Islet of Langerhans (tissue), 1 donor: ENCODE results near the gene UGT3A2.
A peak's percentile ranks its signal among the peaks of the same experiment; 100 is the strongest.

ENCODE experiments used
- FAIRE-seq: peaks from one replicate; lab custom pipeline; 2011; peaks lifted over from hg19 to GRCh38; lab: Jason Lieb, UNC

Gene UGT3A2, protein sequence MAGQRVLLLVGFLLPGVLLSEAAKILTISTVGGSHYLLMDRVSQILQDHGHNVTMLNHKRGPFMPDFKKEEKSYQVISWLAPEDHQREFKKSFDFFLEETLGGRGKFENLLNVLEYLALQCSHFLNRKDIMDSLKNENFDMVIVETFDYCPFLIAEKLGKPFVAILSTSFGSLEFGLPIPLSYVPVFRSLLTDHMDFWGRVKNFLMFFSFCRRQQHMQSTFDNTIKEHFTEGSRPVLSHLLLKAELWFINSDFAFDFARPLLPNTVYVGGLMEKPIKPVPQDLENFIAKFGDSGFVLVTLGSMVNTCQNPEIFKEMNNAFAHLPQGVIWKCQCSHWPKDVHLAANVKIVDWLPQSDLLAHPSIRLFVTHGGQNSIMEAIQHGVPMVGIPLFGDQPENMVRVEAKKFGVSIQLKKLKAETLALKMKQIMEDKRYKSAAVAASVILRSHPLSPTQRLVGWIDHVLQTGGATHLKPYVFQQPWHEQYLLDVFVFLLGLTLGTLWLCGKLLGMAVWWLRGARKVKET

DNA sequence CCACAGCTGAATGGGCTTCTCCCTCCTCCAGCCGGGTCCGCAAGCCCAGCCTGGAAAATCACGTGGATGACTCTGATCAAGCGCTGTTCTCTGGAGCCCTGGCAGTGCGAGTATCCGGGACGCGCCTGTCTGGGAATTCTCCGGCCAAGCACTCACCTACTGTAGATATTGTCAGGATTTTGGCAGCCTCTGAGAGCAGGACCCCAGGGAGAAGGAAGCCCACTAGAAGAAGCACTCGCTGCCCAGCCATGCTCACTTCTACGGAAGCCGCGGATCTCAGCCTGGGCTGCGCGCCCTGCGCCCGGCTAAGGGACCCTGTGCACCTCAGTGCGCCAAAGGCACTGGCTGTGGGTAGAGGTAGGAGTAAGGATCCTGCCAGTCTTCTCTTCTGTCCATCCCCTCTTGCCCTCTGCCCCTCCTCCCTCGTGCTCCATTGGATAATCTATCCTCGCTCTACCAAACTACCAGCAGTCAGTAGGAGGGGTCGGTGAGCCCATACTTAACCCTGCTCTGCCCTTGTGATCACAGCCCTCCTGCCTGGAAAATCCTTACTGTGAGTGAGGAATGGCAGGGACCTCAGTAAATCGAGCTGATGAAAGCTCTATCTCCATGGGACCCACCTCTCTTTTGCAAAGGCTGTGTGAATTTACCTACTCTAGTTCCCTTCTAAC lies at the start of gene UGT3A2:
TSS of gene UGT3A2 (minus strand) at position 343 of the 671 bp plus-strand sequence. CDS start at position 250, 93 bp downstream.
- no peak for FAIRE-seq

DNA sequence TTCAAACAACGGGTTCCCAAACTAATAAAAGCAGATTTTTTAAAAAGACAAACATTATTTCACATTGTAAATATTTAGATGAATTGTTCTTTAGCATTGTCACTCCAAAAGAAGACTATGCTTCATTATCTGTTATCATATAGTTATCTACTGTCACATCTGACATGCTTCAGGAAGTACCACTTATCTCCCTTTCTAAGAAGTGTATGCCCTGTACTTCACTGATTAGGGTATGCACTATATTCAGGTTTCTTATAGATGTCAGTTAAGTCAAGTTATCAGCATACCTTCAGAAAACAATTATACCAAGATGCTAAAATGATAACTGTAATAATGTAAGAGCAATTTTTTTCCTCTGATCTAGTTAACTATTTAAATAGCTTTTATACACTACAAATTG lies 44.6 kb upstream of the UGT3A2 start:
- FAIRE-seq, result no peak

DNA sequence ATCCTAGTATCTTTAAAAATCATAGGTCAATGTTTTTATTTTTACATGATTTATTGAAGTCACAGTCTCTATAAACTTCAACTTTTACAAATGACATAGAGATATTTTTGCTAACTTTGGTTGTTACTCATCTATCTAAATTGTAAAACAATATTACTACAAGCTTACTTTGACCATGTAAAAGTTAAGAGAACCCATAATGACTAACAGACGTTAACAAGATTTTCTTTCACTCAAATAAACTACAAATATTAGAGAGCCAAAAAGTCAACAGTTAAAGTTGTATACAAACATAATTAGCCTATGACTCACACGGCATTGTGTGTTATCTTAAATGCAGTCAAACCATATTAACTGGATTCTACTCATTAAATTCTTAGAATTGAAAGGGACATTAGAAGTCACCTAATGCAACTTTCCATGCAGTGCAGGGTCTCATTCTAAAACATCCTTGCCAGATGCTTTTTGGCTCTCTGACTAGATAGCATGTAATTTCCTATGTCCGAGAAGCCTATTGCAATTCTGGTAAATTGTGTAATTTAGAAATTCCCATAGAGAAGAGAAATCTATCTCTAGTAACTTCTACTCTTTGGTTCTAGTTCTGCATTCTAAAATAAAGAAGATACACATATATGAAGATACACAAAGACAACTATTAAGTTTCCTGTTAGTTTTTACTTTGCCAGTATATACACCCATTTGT lies 42.2 kb upstream of the UGT3A2 start:
- no peak for FAIRE-seq

DNA sequence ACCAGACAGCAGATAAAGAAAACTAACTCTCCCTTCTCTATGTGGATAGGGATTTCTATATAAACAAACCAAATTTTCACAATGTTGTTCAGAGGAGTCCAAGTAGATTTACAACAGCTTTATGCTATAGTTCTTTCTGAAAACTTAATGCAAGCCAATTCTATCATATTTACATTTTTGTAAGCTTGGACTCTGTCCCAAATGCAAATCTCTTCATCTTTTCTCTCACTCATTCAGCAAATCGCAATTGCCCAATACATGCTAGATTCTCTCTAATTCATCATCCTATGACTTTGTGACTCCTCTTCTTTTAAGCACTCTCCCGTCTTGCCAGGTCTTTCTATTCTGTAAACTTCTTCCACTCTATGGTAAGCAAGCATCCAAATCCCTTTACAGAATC lies 39.1 kb upstream of the UGT3A2 start:
- FAIRE-seq, result no peak

DNA sequence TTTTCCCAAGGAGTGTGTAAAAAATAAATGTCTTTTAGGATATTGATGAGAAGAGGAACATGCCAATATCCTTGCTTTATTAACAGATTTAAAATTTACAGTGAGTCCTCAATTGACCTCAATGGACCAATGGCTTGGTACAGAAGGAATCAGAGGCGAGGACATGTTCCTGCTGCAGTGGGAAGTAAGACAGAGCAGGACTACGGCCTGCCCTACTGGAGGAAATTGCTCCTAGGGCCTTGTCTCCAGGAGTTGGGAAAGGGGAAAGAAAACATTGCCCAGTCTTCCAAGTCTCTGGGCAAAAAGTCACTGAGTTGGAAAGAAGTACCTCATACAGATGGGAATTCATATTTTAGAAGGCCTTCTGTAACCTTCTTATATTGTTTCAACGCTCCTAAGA lies 33.1 kb upstream of the UGT3A2 start:
- no peak for FAIRE-seq

DNA sequence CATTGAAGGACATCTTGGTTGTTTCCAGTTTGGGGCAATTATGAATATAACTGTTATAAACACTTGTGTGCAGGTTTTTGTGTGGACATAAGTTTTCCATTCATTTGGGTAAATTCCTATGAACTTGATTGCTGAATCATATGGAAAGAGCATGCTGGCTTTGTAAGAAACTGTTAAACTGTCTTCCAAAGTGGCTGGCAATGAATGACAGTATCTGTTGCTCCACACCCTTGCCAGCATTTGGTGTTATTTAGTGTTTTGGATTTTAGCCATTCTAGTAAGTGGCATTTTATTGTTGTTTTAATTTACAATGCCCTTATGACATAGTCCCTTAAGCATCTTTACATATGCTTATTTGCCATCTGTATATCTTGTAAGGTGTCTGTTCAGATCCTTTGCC lies 29.8 kb upstream of the UGT3A2 start:
- no peak for FAIRE-seq

DNA sequence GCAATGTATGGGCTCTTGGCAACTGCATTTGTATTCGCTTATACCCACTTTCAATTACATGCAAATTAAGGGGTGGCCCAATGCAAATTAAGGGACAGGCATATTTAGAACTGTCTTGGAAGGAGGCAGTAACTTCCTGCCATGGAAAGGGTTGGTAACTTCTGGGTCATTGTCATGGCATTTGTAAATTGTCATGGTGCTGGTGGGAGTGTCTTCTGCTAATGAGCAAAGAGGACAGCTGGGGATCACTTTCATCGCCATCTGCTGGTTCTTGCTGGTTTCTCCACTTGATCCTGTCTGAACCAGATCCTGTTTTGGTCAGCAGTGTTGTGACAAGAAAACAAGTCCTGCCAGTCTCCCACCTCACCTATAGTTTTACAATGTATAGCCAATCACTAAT lies 23.3 kb upstream of the UGT3A2 start:
- FAIRE-seq, result no peak

DNA sequence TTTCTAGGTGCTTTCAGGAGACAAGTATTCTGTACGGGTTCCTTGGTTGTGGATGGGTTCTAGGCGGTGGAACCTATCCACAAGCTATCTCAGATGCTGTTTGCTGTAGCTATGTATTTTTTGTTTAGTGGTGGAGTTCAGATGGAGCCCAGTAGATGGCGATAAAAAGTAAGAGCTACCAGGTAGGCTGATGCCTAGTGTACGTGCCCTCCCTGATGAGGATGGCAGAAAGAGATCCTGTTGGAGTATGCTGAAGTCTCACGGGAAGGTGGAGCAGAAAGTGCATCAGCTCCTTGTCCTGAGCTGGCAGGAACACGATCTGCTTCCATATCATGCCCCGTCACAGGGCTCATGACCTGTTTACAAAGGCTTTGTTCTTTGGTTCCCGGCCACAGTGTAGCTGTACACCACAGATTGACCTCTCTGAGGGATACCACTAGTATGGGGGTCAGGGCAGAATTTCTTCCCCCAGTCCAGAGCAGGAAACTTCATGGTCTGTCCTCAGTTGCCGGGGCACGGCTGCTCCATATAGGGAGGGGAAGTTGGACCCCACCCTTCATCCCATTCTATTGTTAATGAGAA lies 12.6 kb upstream of the UGT3A2 start:
- FAIRE-seq, result peak; percentile 75

DNA sequence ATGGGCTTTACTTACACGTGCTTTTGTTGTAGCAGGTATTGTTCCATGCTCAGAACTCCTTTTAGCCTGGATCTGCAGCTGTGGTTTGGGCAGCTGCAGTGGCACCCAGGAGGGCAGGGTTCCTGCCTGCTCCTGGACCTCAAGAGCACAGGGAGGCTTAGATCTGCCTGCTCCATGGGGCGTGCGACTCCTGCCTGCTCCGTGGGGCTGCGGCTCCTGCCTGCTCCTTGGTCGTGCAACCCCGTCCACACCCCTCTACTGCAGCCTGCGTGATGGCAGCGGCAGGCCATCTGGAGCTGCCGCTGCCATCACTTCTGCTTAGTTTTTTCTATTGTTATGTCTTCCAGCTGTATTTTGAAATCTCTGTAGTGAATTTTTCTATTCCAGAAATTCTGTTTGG lies 11.7 kb upstream of the UGT3A2 start:
- no peak for FAIRE-seq

DNA sequence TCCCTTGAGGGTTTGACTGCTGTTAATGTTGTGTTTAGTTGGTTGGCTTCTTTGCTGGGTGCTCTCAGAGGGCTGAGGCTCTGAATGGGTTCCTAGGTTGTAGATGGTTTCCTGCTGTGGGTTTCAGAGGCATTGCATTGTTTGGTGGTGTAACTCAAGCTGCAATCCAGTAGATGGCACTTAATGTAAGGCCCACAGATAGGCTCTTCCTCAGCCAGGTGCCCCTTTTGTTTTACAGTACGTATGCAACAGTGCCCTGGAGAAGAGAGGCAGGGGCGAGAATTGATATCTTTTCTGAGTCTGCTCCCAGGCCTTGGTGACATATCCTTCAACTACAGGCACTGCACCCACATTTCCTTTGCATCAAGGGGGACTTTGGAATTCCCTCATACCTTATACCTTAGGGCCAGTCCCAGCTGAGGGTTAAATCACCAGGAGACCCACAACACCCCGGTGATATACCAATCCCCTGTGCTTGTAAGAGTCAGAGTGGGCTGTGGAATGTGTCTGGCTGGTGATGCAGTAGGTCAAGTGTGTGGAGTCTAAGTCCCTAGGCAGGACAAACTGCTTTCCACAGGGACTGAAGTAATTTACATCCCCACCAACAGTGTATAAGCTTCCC lies 7.0 kb upstream of the UGT3A2 start:
- FAIRE-seq, result no peak

DNA sequence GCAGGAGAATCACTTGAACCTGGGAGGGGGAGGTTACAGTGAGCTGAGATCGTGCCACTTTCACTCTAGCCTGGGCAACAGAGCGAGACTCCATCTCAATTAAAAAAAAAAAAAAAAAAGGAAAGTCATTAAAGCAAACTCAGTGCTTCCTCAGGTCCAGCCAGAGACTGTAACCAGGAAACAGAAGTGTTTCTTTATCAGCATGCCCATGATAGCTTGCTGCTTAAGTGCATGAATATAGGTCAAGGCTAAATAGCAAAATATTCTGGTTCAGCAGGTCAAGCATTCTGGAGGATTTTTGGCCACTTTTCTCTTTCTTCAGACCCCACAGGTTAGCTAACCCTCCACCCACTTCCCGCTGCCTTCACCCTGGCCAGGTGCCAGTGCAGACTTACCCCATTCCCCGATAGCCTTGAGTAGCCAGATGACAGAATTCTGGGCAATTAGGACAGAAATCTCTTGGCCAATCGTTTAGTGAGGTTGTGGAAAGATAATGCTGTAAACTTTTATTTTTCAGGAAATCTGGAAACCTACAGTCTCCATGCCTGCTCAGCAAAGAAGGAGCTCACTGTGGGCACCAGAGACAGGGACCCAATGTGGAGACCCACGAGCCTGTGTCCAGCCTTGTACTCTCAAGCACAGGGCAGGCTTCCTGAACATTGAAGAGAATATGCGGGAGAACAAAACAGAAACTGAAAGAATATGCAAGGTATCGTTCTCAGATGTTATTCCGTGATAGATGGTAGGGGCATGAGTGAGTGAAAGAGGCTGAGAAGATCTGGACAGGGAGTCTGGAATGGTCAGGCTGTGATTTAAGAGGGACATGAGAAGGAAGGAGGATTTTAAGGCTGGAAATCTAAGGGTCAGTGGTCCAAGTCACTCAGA lies 4.2 kb upstream of the UGT3A2 start:
- no peak for FAIRE-seq

DNA sequence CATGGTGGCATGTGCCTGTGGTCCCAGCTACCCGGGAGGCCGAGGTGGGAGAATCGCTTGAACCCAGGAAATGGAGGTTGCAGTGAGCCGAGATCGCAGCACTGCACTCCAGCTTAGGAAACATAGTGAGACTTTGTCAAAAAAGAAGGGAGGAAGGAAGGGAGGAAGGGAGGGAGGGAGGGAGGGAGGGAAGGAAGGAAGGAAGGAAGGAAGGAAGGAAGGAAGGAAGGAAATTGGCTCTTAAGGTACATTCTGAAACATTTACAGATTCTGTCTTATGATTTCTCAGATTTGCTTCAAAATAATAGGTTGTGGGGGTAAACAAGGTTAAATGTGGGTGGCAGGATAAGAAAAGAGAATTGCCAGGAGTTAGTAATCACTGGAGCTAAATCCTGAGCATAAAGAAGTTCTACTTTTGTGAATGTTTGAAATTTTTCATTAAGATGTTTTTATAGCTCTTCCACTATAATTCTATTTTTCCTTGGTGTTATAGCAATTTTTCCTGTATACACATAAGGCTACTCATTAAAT lies 2.1 kb upstream of the UGT3A2 start:
- FAIRE-seq, result no peak

DNA sequence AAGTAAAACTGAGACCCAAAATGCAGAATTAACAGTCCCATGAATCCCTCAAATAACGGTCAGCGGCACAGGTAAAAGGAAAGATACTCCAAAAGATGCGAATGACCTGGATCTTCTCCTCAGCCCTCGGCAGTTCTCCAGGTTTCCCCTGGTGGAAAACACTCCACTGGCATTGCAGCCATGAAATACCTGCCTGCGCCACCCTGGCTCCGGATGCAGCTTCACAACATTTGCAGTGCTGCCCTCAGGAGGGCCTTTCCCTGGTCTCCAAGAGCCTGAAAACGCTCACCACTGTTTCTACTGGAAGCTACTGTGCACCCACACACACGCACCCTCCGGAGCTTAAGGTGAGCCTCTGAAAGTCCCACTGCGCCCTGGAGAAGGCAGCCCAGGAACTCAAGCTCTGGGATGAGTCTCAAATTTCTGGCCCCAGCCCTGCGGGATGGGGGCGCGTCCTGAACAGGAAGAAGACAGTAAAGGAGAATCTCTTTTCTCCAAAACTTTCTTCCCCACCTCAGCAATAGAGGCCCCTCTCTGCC lies 612 bp downstream of the UGT3A2 start:
- no peak for FAIRE-seq

DNA sequence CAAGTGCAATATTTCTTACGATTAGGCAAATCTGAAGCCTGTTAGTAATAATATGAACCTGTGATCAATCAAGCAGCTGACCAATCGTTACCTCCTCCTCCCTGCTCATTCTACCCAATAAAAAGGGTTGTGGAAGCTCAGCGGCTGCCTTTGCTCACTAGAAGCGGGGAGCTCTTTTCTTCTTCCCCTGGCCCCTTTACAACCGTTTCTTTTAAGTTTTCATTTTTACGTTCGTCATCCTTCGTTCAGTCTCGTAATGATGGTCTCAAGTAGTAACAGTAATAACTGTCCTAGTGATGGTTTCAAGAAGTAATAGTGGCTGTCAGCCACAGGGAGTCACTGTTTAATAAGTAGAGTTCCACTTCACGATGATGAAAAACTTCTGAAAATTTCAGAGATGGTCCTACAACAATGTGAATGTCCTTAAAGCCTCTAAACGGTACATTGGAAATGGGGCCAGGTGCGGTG lies 6.2 kb downstream of the UGT3A2 start:
- FAIRE-seq, result no peak

DNA sequence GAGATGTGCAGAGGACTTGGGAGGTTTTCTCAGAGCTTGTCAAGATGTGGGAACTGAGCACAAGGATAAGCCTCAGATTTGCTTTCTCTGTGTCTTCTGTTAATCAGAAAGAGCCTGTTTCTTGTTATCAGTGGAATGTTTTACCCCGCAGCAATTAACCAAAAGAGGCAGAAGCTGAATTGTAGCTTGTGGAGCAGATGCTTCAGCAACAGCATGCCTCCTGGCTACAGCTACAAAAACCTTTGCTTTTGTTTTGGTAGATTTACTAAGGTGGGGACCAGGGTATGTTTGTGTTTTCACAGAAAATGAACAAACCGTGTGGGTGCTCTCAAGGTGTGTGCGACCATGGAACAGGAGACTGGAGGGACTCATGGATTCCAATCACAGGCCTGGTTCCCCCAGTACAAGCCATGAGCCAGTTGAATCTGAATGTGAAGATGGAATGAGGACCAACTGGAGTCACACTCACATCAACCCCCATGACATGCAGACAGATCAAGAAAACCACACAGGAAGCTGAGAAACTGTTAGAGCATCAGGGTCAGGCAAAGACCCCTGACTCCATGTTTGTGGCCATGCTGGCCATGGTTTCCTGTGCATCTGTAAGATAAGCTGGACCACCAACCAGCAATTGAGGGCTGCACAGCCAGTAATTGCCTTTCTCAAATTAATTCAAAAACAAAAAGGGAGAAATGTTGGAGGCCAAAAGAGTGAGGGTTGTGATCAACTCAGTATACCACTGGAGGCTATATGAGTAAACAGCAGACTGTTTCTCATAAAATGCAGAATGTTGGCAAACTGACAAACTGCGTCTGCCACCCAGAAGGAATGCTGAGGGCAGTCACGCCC lies 6.9 kb downstream of the UGT3A2 start:
- no peak for FAIRE-seq

DNA sequence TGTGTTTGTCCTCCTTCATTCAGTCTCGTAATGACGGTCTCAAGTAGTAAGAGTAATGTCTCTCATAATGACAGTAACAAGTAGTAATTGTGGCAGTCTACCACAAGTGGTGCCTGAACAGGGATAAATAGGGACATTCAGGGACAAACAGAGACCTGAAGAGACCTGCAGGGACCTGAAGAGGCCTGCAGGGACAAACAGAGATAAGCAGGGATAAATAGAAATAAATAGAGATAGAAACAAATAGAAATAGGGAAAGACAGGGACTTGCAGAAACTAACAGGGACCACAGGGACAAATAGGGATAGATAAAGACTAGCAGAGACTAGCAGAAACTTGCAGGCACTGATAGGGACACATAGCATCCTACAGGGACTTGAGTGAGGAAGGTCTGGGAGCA lies 7.9 kb downstream of the UGT3A2 start:
- no peak for FAIRE-seq

DNA sequence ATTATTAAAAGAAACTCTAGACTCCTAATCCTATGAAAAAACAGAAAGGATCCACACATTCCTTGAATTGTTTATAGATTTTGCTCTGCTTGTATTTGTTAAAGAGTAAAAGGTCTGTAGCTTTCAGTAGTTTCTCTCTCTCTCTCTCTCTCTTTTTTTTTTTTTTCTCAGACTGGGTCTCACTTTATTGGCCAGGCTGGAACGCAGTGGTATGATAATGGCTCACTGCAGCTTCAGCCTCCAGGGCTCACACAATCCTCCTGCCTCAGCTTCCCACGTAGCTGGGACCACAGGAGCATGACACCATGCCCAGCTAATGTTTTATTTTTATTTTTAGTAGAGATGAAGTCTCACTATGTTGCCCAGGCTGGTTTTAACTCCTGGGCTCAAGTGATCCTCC lies 9.3 kb downstream of the UGT3A2 start:
- FAIRE-seq, result no peak

DNA sequence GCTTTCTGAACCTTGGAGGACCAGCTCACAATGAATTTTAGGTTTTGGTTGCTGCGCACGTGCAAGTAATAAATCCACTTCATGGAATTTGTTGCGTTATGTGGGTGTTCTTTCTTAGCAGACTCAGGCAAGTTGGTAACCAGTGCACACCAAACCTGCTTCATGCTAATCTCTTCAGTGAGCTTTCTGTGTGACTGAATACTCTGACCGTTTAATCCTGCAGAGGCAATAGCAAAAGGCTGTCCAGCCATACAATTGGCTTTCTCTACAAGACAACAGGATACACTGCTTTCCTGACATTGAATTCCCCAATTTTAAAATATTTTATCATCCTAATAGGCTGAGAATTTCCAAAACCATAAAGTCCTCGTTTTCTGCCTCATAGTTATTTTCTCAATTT lies 10.3 kb downstream of the UGT3A2 start:
- no peak for FAIRE-seq

DNA sequence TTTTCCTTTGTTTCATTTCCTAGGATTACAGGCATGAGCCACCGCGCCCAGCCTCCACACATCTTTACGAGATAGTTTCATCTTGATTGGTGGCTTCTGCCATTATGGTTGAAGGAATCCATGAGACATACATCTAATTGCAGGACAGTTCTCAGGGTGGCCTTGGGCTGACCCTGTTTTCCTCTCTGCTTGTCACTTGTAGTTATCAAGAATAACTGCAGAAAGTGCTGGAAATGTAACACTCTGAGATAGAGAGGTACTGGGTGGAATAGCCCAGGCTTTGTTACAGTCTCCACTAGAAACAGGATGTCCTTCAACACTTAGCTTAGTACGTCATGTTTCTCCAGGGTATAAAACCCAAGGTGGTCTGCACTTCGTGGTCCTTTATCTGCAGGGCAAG lies 10.7 kb downstream of the UGT3A2 start:
- FAIRE-seq, result no peak

DNA sequence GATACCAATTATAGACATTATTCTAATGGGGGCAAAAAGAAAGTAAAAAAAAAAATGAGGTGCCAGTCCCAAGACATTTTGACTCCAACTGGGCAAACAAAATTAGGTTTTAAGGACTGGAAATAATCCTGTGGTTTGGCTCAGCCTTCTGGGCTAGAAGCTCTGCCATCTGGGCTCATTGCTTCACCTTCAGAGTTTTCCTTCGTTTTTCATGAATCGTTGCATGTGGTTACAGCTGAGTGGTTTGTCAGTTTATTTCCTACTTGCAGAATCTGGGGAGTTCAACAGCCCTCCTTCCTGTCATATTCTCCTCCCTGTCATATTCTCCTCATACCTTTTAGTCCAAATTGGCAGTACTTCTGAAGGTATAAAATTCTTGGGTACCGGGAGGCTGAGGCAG lies 12.0 kb downstream of the UGT3A2 start:
- no peak for FAIRE-seq
